ENCODE results near the gene RNU2-1.

DNA sequence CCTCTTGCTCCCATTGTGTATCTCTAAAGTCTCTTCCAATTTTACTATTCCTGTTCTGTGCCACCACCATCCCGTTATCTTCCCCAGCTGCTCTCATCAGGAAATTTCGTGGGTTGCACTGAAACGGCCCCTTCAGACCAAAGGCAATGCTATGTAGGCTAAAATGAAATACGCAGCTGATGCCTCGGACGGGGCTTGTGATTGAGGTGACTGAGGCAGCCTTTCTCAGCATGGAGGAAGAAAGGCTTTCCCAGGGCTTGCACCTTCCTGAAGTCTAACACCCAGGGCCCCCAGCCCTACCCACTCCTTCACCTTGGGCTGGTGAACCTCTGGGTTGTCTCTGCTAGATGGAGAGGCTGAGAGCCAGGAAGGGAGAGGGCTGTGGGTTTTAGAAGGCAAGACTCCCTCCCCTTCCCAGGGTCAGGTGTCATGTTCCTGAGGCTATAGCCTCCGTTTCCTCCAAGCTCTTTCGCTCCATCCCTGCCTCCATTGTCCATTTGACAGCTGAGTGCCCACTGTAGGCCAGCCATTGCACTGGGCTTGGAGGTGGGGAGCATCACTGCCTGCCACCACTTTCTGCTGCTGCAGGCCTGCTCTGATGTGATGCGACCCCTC, 13.2 kb downstream of the RNU2-1 start:
- TF ChIP-seq TAF1 (IDR thresholded peaks at IDR 0.05; ENCODE audit: low read depth) (no peak), POLR2AphosphoS5 (IDR thresholded peaks at IDR 0.05) (no peak), MXI1 (conservative IDR thresholded peaks at IDR 0.05; ENCODE audit: poor library complexity, severe bottlenecking) (no peak), EP300 (conservative IDR thresholded peaks at IDR 0.05; ENCODE audit: poor library complexity, severe bottlenecking) (no peak), EZH2 (IDR thresholded peaks at IDR 0.05; ENCODE audit: borderline replicate concordance, insufficient read depth, low read length, poor library complexity, severe bottlenecking) (no peak)
- TF ChIP-seq, protein P1, sequence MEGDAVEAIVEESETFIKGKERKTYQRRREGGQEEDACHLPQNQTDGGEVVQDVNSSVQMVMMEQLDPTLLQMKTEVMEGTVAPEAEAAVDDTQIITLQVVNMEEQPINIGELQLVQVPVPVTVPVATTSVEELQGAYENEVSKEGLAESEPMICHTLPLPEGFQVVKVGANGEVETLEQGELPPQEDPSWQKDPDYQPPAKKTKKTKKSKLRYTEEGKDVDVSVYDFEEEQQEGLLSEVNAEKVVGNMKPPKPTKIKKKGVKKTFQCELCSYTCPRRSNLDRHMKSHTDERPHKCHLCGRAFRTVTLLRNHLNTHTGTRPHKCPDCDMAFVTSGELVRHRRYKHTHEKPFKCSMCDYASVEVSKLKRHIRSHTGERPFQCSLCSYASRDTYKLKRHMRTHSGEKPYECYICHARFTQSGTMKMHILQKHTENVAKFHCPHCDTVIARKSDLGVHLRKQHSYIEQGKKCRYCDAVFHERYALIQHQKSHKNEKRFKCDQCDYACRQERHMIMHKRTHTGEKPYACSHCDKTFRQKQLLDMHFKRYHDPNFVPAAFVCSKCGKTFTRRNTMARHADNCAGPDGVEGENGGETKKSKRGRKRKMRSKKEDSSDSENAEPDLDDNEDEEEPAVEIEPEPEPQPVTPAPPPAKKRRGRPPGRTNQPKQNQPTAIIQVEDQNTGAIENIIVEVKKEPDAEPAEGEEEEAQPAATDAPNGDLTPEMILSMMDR (IDR thresholded peaks at IDR 0.05; ENCODE audit: poor library complexity, severe bottlenecking), result no peak

Measured in neural cell (in vitro differentiated cells).